AG10803 (cell line): ENCODE results near the gene MAP3K6.
A peak's percentile ranks its signal among the peaks of the same experiment; 100 is the strongest.

ENCODE experiments used
- DNase-seq: peaks from one replicate; pipeline ENCODE4 v3.0.0; 2010; ENCODE audit warnings: low read depth
- H3K4me3 ChIP-seq: 2 replicates; pipeline ENCODE4 v1.5.1; 2011; ENCODE audit warnings: mild to moderate bottlenecking, low read length, control low read depth
- CTCF ChIP-seq: conservative IDR thresholded peaks from 2 replicates; pipeline ENCODE4 v1.5.1; 2011; ENCODE audit warnings: mild to moderate bottlenecking, low read length, control low read depth, inconsistent platforms

Gene MAP3K6, protein sequence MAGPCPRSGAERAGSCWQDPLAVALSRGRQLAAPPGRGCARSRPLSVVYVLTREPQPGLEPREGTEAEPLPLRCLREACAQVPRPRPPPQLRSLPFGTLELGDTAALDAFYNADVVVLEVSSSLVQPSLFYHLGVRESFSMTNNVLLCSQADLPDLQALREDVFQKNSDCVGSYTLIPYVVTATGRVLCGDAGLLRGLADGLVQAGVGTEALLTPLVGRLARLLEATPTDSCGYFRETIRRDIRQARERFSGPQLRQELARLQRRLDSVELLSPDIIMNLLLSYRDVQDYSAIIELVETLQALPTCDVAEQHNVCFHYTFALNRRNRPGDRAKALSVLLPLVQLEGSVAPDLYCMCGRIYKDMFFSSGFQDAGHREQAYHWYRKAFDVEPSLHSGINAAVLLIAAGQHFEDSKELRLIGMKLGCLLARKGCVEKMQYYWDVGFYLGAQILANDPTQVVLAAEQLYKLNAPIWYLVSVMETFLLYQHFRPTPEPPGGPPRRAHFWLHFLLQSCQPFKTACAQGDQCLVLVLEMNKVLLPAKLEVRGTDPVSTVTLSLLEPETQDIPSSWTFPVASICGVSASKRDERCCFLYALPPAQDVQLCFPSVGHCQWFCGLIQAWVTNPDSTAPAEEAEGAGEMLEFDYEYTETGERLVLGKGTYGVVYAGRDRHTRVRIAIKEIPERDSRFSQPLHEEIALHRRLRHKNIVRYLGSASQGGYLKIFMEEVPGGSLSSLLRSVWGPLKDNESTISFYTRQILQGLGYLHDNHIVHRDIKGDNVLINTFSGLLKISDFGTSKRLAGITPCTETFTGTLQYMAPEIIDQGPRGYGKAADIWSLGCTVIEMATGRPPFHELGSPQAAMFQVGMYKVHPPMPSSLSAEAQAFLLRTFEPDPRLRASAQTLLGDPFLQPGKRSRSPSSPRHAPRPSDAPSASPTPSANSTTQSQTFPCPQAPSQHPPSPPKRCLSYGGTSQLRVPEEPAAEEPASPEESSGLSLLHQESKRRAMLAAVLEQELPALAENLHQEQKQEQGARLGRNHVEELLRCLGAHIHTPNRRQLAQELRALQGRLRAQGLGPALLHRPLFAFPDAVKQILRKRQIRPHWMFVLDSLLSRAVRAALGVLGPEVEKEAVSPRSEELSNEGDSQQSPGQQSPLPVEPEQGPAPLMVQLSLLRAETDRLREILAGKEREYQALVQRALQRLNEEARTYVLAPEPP (N-terminal part only)

DNA sequence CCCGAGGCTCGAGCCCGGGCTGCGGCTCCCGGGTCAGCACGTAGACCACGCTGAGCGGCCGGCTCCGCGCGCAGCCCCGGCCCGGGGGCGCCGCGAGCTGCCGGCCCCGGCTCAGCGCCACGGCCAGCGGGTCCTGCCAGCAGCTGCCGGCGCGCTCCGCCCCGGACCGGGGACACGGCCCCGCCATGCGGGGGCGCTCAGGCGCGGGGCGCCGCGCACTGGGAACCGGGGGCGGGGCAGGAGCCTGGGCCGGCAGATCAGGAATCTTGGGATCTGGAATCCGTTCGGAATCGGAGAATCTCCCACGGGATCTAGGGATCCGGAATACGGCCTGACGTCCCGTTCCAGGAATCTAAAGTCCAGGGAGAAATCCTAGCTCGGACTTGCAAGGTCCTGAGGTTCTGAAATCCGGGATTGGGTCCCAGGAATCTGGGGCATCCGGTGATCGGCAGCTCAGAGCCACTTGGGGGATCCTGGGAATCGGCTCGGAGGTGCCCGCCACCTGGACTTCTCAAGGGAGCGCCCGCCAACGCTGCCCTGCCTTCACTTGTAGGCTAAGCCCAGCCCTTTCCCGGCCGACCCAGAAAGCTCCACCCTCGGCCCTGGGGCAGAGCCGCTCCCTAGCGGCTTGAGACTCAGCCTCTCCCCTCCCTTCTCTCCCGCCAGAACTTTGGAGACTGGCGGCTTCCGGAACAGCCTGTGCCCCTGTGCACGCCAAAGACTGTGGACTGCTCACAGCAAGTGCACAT is at the start of gene MAP3K6:
MAP3K6 (minus strand) TSS at position 551 of the 749 bp plus-strand sequence; CDS start at position 187, 364 bp downstream.
- peak; percentile 20; the same call in 1 of the 2 replicates for TF ChIP-seq CTCF
- DNase-seq: peak; percentile 76
- H3K4me3 ChIP-seq: peak within 1 kb of the TSS; percentile 77

DNA sequence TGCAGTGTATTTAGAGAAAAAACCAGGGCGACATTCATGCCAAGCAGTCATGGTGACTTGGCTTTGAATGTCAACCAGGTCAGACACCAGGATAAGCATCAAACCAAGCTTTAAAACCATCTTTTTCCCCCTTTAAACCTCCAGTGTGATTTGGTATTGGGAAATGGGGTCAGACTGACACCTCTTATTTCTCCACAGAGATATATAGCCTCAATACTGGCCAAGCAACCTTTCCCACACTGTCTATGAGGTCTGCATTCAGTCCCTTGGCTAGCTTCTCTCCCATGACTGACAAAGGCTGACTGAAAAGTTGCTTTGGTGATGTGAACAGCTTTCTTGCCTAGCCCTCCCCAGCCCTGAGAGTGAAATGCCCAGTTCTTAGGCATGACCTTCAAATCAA is 47.3 kb upstream of the MAP3K6 start:
- H3K4me3 ChIP-seq: no peak overlapping the region
- TF ChIP-seq CTCF: no peak
- DNase-seq: no peak

DNA sequence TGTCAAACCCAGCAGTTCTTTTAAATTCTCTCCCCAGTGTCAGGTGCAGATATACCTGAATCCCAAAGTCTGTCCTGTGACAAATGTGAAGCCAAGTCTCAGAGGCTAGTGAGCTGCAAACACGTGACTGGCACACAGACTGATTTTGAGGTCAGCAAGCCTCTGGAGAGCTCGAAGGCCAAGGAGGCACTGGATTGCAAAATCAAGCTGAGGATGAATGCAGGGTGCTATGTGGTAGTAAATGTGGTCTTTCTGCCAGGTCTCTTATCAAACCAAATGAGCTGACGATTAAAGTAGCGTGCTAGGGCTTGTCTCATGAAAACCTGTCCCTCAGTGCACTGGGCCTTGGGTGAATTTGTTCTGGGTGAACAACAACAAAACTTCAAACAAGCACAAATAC is 46.2 kb upstream of the MAP3K6 start:
- H3K4me3 ChIP-seq: no peak overlapping the region
- no peak for DNase-seq
- no peak for TF ChIP-seq CTCF

GRCh38 chr1:27412502-27412901 is 45.7 kb upstream of the MAP3K6 start:
- no peak for DNase-seq
- H3K4me3 ChIP-seq: no peak overlapping the region
- no peak for TF ChIP-seq CTCF

DNA sequence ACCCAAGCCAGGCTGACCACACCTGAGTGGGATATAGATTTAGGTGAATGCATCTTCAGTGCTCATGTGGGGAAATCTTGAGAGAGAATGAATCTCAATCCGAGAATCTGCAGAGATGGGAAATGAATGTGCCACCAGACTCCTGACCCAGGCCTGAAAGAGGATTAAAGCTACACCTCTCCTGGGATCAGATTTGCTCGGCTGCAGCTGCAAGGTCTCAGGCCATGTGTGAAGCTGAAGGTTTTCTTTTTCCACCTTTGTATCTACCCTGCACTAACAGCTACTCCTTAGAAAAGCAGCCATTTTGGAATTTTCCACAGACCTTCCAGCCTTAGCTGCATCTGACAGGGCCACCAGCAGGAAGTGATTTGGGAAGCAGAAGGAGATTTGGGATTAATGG is 43.9 kb upstream of the MAP3K6 start:
- no peak overlapping the region for H3K4me3 ChIP-seq
- DNase-seq: no peak
- TF ChIP-seq CTCF: no peak

DNA sequence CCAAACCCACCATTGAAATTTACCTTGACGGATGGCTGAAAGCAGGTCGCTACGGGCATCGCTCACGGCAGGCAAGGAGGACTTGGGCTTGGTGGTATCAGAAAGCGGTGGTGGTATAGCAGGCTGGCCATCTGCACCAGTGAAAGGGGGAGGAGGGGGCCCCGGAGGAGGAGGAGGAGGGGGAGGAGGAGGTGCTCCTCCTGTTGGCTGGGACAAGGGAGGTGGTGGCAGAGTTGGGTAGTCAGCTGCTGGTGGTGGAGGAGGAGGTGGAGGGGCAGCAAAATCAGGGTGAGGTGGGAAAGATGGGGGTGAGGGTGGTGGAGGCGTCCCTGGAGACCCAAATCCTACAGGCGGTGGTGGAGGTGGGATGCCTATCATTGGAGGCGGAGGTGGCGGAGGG is 42.9 kb upstream of the MAP3K6 start:
- no peak for DNase-seq
- no peak for TF ChIP-seq CTCF
- H3K4me3 ChIP-seq: no peak overlapping the region
